ENCODE measurements around the gene XPNPEP3.

DNA sequence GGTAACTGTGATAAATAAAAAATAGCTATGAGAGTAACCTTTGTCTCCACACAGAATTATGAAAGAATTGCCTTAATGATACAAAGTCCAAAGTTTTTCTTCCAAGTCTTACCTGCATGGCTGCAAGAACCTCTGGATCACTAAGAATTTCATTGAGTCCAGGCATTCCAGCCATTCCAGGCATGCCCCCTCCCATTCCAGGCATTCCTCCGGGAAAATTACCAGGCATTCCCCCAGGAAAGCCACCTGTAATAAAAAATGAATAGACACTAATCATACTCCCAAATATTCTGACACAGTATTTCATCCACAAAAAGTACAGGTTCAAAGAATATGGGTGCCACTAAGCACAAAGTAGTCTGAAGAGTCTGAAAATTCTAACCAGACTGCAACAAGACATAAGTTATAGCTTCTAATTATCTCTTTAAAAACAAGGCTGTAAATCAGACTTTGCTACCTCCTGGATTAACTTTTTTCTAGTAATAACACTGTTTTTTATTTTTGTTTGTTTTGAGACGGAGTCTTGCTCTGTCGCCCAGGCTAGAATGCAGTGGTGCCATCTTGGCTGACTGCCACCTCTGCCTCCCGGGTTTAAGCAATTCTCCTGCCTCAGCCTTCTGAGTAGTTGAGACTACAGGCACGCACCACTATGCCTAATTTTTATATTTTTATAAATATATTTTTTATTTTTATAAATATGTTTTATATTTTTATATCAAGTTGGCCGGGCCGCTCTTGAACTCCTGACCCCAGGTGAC lies 29.8 kb upstream of the XPNPEP3 start:
- TF ChIP-seq, protein P1, sequence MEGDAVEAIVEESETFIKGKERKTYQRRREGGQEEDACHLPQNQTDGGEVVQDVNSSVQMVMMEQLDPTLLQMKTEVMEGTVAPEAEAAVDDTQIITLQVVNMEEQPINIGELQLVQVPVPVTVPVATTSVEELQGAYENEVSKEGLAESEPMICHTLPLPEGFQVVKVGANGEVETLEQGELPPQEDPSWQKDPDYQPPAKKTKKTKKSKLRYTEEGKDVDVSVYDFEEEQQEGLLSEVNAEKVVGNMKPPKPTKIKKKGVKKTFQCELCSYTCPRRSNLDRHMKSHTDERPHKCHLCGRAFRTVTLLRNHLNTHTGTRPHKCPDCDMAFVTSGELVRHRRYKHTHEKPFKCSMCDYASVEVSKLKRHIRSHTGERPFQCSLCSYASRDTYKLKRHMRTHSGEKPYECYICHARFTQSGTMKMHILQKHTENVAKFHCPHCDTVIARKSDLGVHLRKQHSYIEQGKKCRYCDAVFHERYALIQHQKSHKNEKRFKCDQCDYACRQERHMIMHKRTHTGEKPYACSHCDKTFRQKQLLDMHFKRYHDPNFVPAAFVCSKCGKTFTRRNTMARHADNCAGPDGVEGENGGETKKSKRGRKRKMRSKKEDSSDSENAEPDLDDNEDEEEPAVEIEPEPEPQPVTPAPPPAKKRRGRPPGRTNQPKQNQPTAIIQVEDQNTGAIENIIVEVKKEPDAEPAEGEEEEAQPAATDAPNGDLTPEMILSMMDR (optimal IDR thresholded peaks at IDR 0.05 in 1 of 3, IDR thresholded peaks at IDR 0.05 in 1 of 3, conservative IDR thresholded peaks at IDR 0.05 in 1 of 3; ENCODE audit: extremely low read depth in 1 of 3, insufficient read depth in 2 of 3, low read length in 3 of 3) = no peak
- TF ChIP-seq EZH2 (IDR thresholded peaks at IDR 0.05; ENCODE audit: low read length) = no peak

All from keratinocyte (primary cell).